Heart left ventricle (tissue), 13 donors: ENCODE data around the gene METRN.

Experiments used
- CTCF ChIP-seq, 12 donors: fragments of 200-600 bp; sonication (generic) in 4 of 12; IDR thresholded peaks; one replicate each; pipeline versions ENCODE4 v1.5.0 to v1.8.0; 2018 to 2022; ENCODE audit warnings: antibody characterized with exemption in 12 of 12, mild to moderate bottlenecking in 5 of 12
- POLR2A ChIP-seq, 2 donors: fragments of 450-650 bp; IDR thresholded peaks; one replicate each; pipeline ENCODE4 v1.6.1; 2017; ENCODE audit warnings: antibody characterized with exemption in 2 of 2, mild to moderate bottlenecking in 2 of 2, moderate library complexity in 2 of 2
- donor health status: ischemic (EF 13 %, LVEDD 7.1; RV severe dilation, severe dysfunction).
- donor health status: DM: no; HTN: yes; CAD: no.
- donor health status: DM: no; HTN: no; CAD: no.
- donor health status: ischemic (EF 25% LVEDD 6.9; RV normal size, moderate dysfunction).
- donor health status: ischemic (EF 25% LVEDD 5.7; RV mildly dilated, moderate dysfunction).
- donor health status: ischemic (EF 35%, LVEDD 5.7; RV mildly dilated, moderate dysfunction).
- donor health status: nonischemic (EF 11% LVEDD 7.7; RV severe dilation, severe dysfunction).
- donor health status: DM: yes; HTN: yes; CAD: no.
- donor health status: PGD.
- donor health status: ischemic (EF 29% LVEDD 5.4; RV normal size, mild dysfunction).
- donor health status: nonischemic (EF 23%, LVEDD 6.1; RV moderate dilation, normal function).

- TF ChIP-seq POLR2A (IDR thresholded peaks at IDR 0.05) (no peak), CTCF (IDR thresholded peaks at IDR 0.05) (no peak)
Observed at GRCh38 chr16:727291-727977, 12.5 kb downstream of the METRN start.
